HG02938 (cell line): ENCODE results near the gene GNG4.
"Not testable (repeated sequence)": the region's sequence is repeated elsewhere in the genome, so short reads cannot be mapped to it uniquely, and the experiment has no call there.

ENCODE experiments used
- ATAC-seq: cut with Tn5 transposase; IDR thresholded peaks from one replicate; pipeline ENCODE4 v1.9.1; 2021; ENCODE audit warnings: mild to moderate bottlenecking, moderate library complexity; ENCODE audit not compliant: unreplicated experiment

Gene GNG4

GRCh38 chr1:235546369-235547155 lies 103.0 kb downstream of the GNG4 start:
- ATAC-seq: not testable (repeated sequence)

- ATAC-seq: no peak
These were observed 104.2 kb downstream of the GNG4 start for GRCh38 chr1:235545292-235545930.

- not testable (repeated sequence) for ATAC-seq
These were observed 106.7 kb downstream of the GNG4 start for GRCh38 chr1:235542845-235543244.

- ATAC-seq: no peak
These were observed 116.0 kb downstream of the GNG4 start for GRCh38 chr1:235533476-235534168.

- no peak for ATAC-seq
These were observed 117.2 kb downstream of the GNG4 start for GRCh38 chr1:235532360-235532759.

GRCh38 chr1:235527196-235527814 lies 122.3 kb downstream of the GNG4 start:
- no peak for ATAC-seq

GRCh38 chr1:235525314-235525713 lies 124.3 kb downstream of the GNG4 start:
- no peak for ATAC-seq

- ATAC-seq: no peak
These were observed 132.6 kb downstream of the GNG4 start for GRCh38 chr1:235516862-235517446.

GRCh38 chr1:235515844-235516512 lies 133.6 kb downstream of the GNG4 start:
- ATAC-seq: no peak

- ATAC-seq: no peak
These were observed 135.9 kb downstream of the GNG4 start for GRCh38 chr1:235513495-235514366.

- no peak for ATAC-seq
These were observed 137.9 kb downstream of the GNG4 start for GRCh38 chr1:235511470-235512240.

- no peak for ATAC-seq
These were observed 138.8 kb downstream of the GNG4 start for GRCh38 chr1:235510823-235511222.

- ATAC-seq: no peak
These were observed 142.0 kb downstream of the GNG4 start for GRCh38 chr1:235507623-235508022.

GRCh38 chr1:235504494-235505222 lies 144.9 kb downstream of the GNG4 start:
- peak; percentile 78 for ATAC-seq

GRCh38 chr1:235504122-235504493 lies 145.5 kb downstream of the GNG4 start, which contains the start of gene B3GALNT2:
TSS of gene B3GALNT2 (minus strand) at chr1:235504452. CDS start at chr1:235504252, 200 bp downstream.
- peak; percentile 38 for ATAC-seq

- ATAC-seq: no peak
These were observed 146.0 kb downstream of the GNG4 start for GRCh38 chr1:235503403-235504121.
